ENCODE measurements around the gene ETV5.
A peak's percentile ranks its signal among the peaks of the same experiment; 100 is the strongest.

The ETV5 gene

DNA sequence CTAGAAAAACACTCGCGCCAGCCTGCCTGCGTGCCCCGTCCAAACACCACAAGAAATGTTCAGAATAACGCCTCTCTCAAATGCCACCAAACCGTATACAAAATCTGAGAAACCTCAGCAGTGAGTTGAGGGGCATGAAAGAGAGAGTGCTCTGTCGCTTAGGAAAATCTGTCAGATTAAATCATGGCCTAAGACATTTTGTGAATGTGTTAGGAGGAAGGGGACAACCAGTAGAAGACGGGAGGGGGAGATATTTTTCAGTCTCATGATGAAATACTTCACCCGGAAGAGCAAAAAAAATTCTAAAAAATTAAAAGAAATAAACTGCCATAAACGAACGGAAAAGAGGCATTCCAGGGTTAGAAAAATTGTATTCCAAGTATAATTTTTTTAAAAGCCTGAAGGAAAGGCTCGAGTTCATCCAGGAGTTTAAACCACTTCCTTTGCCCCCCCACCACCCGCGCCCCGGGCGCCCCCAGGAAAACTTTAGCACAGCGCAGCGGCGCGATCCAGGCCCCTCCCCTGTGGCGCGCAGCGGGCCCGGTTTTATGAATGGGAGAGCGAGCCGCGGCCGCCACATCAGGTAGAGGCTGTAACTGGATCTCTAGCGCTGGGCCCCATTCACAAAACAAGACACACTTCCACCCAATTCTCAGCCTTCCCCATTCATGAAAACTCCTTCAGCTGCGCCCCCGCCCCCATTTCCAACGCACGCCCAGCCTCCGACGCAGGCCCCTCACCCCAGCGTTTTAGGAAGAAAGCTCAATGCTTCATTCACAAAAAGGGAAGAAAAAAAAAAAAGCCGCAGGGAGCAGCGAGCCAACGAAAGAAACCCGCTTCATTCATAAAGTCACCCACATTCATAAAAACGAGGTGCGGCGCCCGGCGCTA, 1.4 kb downstream of the ETV5 start:
- Histone ChIP-seq H3K9ac (ENCODE audit: low read length) (peak overlapping the region; percentile 68), H2BK120ac (ENCODE audit: low read depth, low read length) (no peak overlapping the region), H4K5ac (ENCODE audit: low read length) (no peak overlapping the region), H3K4me2 (ENCODE audit: low read length) (peak overlapping the region; percentile 10), H3K56ac (ENCODE audit: low read length) (peak overlapping the region; percentile 93), H3K36me3 (ENCODE audit: control insufficient read depth, insufficient read depth, low read length) (no peaks in the 10 kb centered on the region), H3K18ac (ENCODE audit: low read length) (peak overlapping the region; percentile 93), H3K27me3 (ENCODE audit: insufficient read depth, low read length, poor library complexity) (peaks cover 13% of the 10 kb centered on the region), H4K8ac (ENCODE audit: low read depth, low read length) (no peak overlapping the region), H2BK15ac (replicated peaks; ENCODE audit: low read depth) (peak overlapping the region; percentile 59), H3K4me3 (ENCODE audit: low read length) (peak overlapping the region; percentile 69), H2BK5ac (ENCODE audit: low read length) (no peak overlapping the region), H3K27ac (ENCODE audit: low read depth, low read length) (peak overlapping the region; percentile 93), H3K79me2 (ENCODE audit: control insufficient read depth, insufficient read depth, low read length) (peaks cover 7% of the 10 kb centered on the region), H2AK5ac (ENCODE audit: low read length) (peak overlapping the region; percentile 49), H3K79me1 (ENCODE audit: low read length) (peaks cover 3% of the 10 kb centered on the region), H3K4me1 (ENCODE audit: control insufficient read depth, low read depth, low read length) (peaks cover 3% of the 10 kb centered on the region), H3K23ac (ENCODE audit: low read length) (peak overlapping the region; percentile 85), H3K4ac (ENCODE audit: low read depth, low read length) (peak overlapping the region; percentile 56)
- DNase-seq: peak; percentile 82
- WGBS (ENCODE audit: extremely low coverage, insufficient coverage, low lambda C conversion rate): no CpG with 5 or more reads among the region's 45 CpGs

DNA sequence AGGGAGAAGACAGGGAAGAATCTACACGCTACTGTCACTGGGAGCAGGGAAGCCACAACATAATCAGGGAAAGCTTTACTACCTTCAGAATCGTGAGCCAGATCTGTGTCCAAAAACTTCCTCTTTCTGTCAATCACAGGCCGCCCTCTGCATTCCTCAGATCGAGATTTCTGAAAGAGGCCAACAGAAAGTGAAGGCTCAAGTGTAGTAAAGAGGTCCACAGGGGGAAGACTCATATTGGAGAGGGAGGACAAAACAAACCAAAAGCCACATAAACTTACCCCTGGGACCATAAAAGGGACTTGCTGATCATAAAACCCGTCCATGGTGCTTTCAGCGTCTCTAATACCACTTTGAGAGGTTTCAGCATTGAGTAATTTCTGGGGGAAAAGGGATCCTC, 3.3 kb downstream of the ETV5 start:
- Histone ChIP-seq H4K8ac (ENCODE audit: low read depth, low read length) (no peak overlapping the region), H3K4me2 (ENCODE audit: low read length) (no peak overlapping the region), H3K9ac (ENCODE audit: low read length) (no peak overlapping the region), H3K56ac (ENCODE audit: low read length) (no peak overlapping the region), H2BK15ac (replicated peaks; ENCODE audit: low read depth) (no peak overlapping the region), H3K79me1 (ENCODE audit: low read length) (peaks cover 3% of the 10 kb centered on the region), H3K4me1 (ENCODE audit: control insufficient read depth, low read depth, low read length) (peaks cover 3% of the 10 kb centered on the region), H3K27me3 (ENCODE audit: insufficient read depth, low read length, poor library complexity) (peaks cover under 1% of the 10 kb centered on the region), H3K36me3 (ENCODE audit: control insufficient read depth, insufficient read depth, low read length) (no peaks in the 10 kb centered on the region), H2BK120ac (ENCODE audit: low read depth, low read length) (no peak overlapping the region), H3K79me2 (ENCODE audit: control insufficient read depth, insufficient read depth, low read length) (peaks cover 7% of the 10 kb centered on the region), H4K5ac (ENCODE audit: low read length) (no peak overlapping the region), H3K4ac (ENCODE audit: low read depth, low read length) (no peak overlapping the region), H2BK5ac (ENCODE audit: low read length) (no peak overlapping the region), H3K4me3 (ENCODE audit: low read length) (no peak overlapping the region), H3K27ac (ENCODE audit: low read depth, low read length) (no peak overlapping the region), H2AK5ac (ENCODE audit: low read length) (no peak overlapping the region), H3K18ac (ENCODE audit: low read length) (no peak overlapping the region), H3K23ac (ENCODE audit: low read length) (no peak overlapping the region)
- DNase-seq: no peak
- WGBS (ENCODE audit: extremely low coverage, insufficient coverage, low lambda C conversion rate): no CpG with 5 or more reads among the region's 6 CpGs

DNA sequence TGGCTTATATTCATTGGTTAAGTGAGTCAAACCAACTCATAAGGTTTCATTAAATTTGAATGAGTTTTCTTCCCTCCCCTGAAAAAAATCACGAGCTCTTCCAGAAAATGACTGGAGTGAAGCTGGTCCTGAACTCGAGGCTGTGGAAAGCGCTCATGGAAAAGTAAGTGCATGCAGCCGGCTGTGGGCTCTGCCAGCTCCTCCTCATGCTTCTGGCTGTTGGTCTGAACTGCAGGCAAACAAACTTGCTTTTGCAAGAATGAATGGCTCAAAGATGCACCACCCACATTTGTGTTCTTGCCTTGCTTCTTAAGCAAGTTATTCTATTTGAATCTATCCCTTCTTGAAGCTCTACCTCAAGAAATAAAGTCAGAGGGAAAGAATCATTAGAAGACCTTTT, 6.2 kb downstream of the ETV5 start:
- Histone ChIP-seq H3K56ac (ENCODE audit: low read length) (no peak overlapping the region), H3K4me2 (ENCODE audit: low read length) (no peak overlapping the region), H3K4ac (ENCODE audit: low read depth, low read length) (no peak overlapping the region), H3K27me3 (ENCODE audit: insufficient read depth, low read length, poor library complexity) (no peaks in the 10 kb centered on the region), H2BK120ac (ENCODE audit: low read depth, low read length) (no peak overlapping the region), H3K27ac (ENCODE audit: low read depth, low read length) (no peak overlapping the region), H3K4me1 (ENCODE audit: control insufficient read depth, low read depth, low read length) (peaks cover 7% of the 10 kb centered on the region), H3K23ac (ENCODE audit: low read length) (no peak overlapping the region), H4K5ac (ENCODE audit: low read length) (no peak overlapping the region), H3K79me2 (ENCODE audit: control insufficient read depth, insufficient read depth, low read length) (peaks cover 7% of the 10 kb centered on the region), H3K36me3 (ENCODE audit: control insufficient read depth, insufficient read depth, low read length) (no peaks in the 10 kb centered on the region), H3K4me3 (ENCODE audit: low read length) (no peak overlapping the region), H2AK5ac (ENCODE audit: low read length) (no peak overlapping the region), H2BK15ac (replicated peaks; ENCODE audit: low read depth) (no peak overlapping the region), H3K9ac (ENCODE audit: low read length) (no peak overlapping the region), H2BK5ac (ENCODE audit: low read length) (no peak overlapping the region), H3K79me1 (ENCODE audit: low read length) (peaks cover 3% of the 10 kb centered on the region), H3K18ac (ENCODE audit: low read length) (no peak overlapping the region), H4K8ac (ENCODE audit: low read depth, low read length) (no peak overlapping the region)
- DNase-seq: no peak
- WGBS (ENCODE audit: extremely low coverage, insufficient coverage, low lambda C conversion rate): no CpG with 5 or more reads among the region's 4 CpGs

DNA sequence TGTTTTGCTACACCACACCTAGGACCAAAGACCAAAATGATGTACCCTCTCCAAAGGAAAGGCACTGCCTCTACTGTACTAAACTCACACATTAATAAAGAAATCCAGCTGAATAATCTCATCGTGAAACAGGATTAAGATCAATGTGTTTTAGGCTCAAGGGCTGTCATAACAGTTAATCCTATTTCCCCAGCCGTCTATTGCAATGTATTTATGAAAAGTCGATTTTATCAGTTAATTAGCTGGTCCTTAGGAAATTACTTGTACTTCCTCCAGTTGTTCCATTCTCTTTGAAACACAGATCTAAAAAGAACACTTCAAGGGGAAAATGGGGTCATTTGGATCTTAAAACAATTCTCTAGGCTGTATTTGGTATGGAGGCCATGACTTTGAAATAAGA, 8.5 kb downstream of the ETV5 start:
- Histone ChIP-seq H3K56ac (ENCODE audit: low read length) (no peak overlapping the region), H3K27me3 (ENCODE audit: insufficient read depth, low read length, poor library complexity) (no peaks in the 10 kb centered on the region), H3K4me1 (ENCODE audit: control insufficient read depth, low read depth, low read length) (peaks cover 12% of the 10 kb centered on the region), H2AK5ac (ENCODE audit: low read length) (no peak overlapping the region), H3K9ac (ENCODE audit: low read length) (no peak overlapping the region), H3K36me3 (ENCODE audit: control insufficient read depth, insufficient read depth, low read length) (no peaks in the 10 kb centered on the region), H3K27ac (ENCODE audit: low read depth, low read length) (no peak overlapping the region), H3K79me1 (ENCODE audit: low read length) (no peaks in the 10 kb centered on the region), H2BK15ac (replicated peaks; ENCODE audit: low read depth) (no peak overlapping the region), H3K4me3 (ENCODE audit: low read length) (no peak overlapping the region), H3K79me2 (ENCODE audit: control insufficient read depth, insufficient read depth, low read length) (no peaks in the 10 kb centered on the region), H2BK5ac (ENCODE audit: low read length) (no peak overlapping the region), H4K8ac (ENCODE audit: low read depth, low read length) (no peak overlapping the region), H3K23ac (ENCODE audit: low read length) (no peak overlapping the region), H3K18ac (ENCODE audit: low read length) (no peak overlapping the region), H4K5ac (ENCODE audit: low read length) (no peak overlapping the region), H2BK120ac (ENCODE audit: low read depth, low read length) (no peak overlapping the region), H3K4me2 (ENCODE audit: low read length) (no peak overlapping the region), H3K4ac (ENCODE audit: low read depth, low read length) (no peak overlapping the region)
- DNase-seq: no peak
- no CpG with 5 or more reads among the region's 3 CpGs for WGBS (ENCODE audit: extremely low coverage, insufficient coverage, low lambda C conversion rate)

- H3K9ac ChIP-seq (ENCODE audit: low read length): no peak overlapping the region
- no peaks in the 10 kb centered on the region for H3K79me2 ChIP-seq (ENCODE audit: control insufficient read depth, insufficient read depth, low read length)
- no peak overlapping the region for H3K4ac ChIP-seq (ENCODE audit: low read depth, low read length)
- no peak overlapping the region for H3K4me2 ChIP-seq (ENCODE audit: low read length)
- no peak overlapping the region for H2AK5ac ChIP-seq (ENCODE audit: low read length)
- no peaks in the 10 kb centered on the region for H3K79me1 ChIP-seq (ENCODE audit: low read length)
- no peak overlapping the region for H3K4me3 ChIP-seq (ENCODE audit: low read length)
- H3K27me3 ChIP-seq (ENCODE audit: insufficient read depth, low read length, poor library complexity): no peaks in the 10 kb centered on the region
- DNase-seq: no peak
- peak overlapping the region; percentile 8 for H3K27ac ChIP-seq (ENCODE audit: low read depth, low read length)
- no CpG with 5 or more reads among the region's 5 CpGs for WGBS (ENCODE audit: extremely low coverage, insufficient coverage, low lambda C conversion rate)
- H2BK120ac ChIP-seq (ENCODE audit: low read depth, low read length): no peak overlapping the region
- no peak overlapping the region for H4K5ac ChIP-seq (ENCODE audit: low read length)
- no peak overlapping the region for H3K56ac ChIP-seq (ENCODE audit: low read length)
- H3K18ac ChIP-seq (ENCODE audit: low read length): no peak overlapping the region
- no peak overlapping the region for H4K8ac ChIP-seq (ENCODE audit: low read depth, low read length)
- H2BK5ac ChIP-seq (ENCODE audit: low read length): no peak overlapping the region
- H2BK15ac ChIP-seq (replicated peaks; ENCODE audit: low read depth): peak overlapping the region; percentile 0
- no peak overlapping the region for H3K23ac ChIP-seq (ENCODE audit: low read length)
- no peaks in the 10 kb centered on the region for H3K36me3 ChIP-seq (ENCODE audit: control insufficient read depth, insufficient read depth, low read length)
- H3K4me1 ChIP-seq (ENCODE audit: control insufficient read depth, low read depth, low read length): peaks cover 12% of the 10 kb centered on the region
These were observed 9.7 kb downstream of the ETV5 start for GRCh38 chr3:186099178-186099577.
